Caco-2 (cell line): ENCODE results near the gene MARF1. TPM values are rescaled to one million over a fixed set of nuclear protein-coding genes. Genes with fewer than 3 reads are reported as not detected.

Source experiments
- BruUV-seq: library from RNA; stranded (reverse); fragments of 400-500 nt; replicated peaks from 2 replicates; lab custom pipeline; 2021; lab: Mats Ljungman, UMichigan
- CTCF ChIA-PET: fragments of 300-600 bp; sonication (Branson Sonifier 250); formaldehyde crosslinking; loops from one replicate; lab custom pipeline; 2022; ENCODE audit warnings: antibody characterized with exemption; lab: Charles Lee
- POLR2A ChIA-PET: fragments of 300-600 bp; sonication (Branson Sonifier 250); formaldehyde crosslinking; loops from one replicate; lab custom pipeline; 2022; ENCODE audit warnings: antibody characterized with exemption; lab: Charles Lee
- DNase-seq, 2 experiments: peaks; one replicate each; pipeline versions ENCODE4 v3.0.0 to v3.0.0-alpha.2; 2020 to 2022
- H3K27me3 ChIP-seq: replicated peaks from 2 replicates; pipeline ENCODE4 v1.6.0; 2011; ENCODE audit warnings: low read length; ENCODE audit not compliant: control insufficient read depth, insufficient read depth
- H3K36me3 ChIP-seq: 2 replicates; pipeline ENCODE4 v1.5.1; 2011; ENCODE audit warnings: low read length; ENCODE audit not compliant: control insufficient read depth, insufficient read depth
- H3K4me1 ChIP-seq: fragments of 250-450 bp; sonication (Bioruptor Pico); 2 replicates; pipeline ENCODE4 v1.5.1; 2020; ENCODE audit warnings: mild to moderate bottlenecking
- H3K4me3 ChIP-seq: 2 replicates; pipeline ENCODE4 v1.5.1; 2011; ENCODE audit warnings: low read depth, mild to moderate bottlenecking, control low read depth, low read length
- H3K9me3 ChIP-seq: fragments of 250-450 bp; sonication (Bioruptor Pico); 2 replicates; pipeline ENCODE4 v1.5.1; 2020; ENCODE audit warnings: mild to moderate bottlenecking, moderate library complexity
- H3K27ac Mint-ChIP-seq: one replicate; pipeline ENCODE4 v1.8.0; 2022; ENCODE audit warnings: mixed read lengths; ENCODE audit not compliant: unreplicated experiment
- H3K27me3 Mint-ChIP-seq: one replicate; pipeline ENCODE4 v1.8.0; 2022; ENCODE audit warnings: mixed read lengths; ENCODE audit not compliant: insufficient read depth, unreplicated experiment
- H3K36me3 Mint-ChIP-seq: one replicate; pipeline ENCODE4 v1.8.0; 2022; ENCODE audit warnings: mild to moderate bottlenecking, mixed read lengths; ENCODE audit not compliant: insufficient read depth, unreplicated experiment
- H3K4me1 Mint-ChIP-seq: one replicate; pipeline ENCODE4 v1.8.0; 2022; ENCODE audit warnings: low read depth, mixed read lengths; ENCODE audit not compliant: unreplicated experiment
- H3K4me3 Mint-ChIP-seq: one replicate; pipeline ENCODE4 v1.8.0; 2022; ENCODE audit warnings: mild to moderate bottlenecking, moderate library complexity, mixed read lengths; ENCODE audit not compliant: unreplicated experiment
- H3K9me3 Mint-ChIP-seq: one replicate; pipeline ENCODE4 v1.8.0; 2022; ENCODE audit warnings: mixed read lengths; ENCODE audit not compliant: unreplicated experiment
- CTCF ChIP-seq, 2 experiments: fragments of 200-600 bp in 1 of 2; IDR thresholded peaks; 1 replicate in 1 of 2; 2 replicates in 1 of 2; pipeline versions ENCODE4 v1.5.1 to v1.8.0; 2011 to 2022; ENCODE audit warnings: antibody characterized with exemption in 1 of 2, control low read depth in 1 of 2, inconsistent platforms in 1 of 2, low read depth in 1 of 2, low read length in 1 of 2, mild to moderate bottlenecking in 1 of 2, moderate library complexity in 1 of 2; ENCODE audit not compliant: insufficient read depth in 1 of 2, severe bottlenecking in 1 of 2, unreplicated experiment in 1 of 2
- intact Hi-C: fragments of 100-400 bp; cut with micrococcal nuclease; formaldehyde crosslinking; loops from one replicate; pipeline ENCODE4 v1.10.0; 2022; ENCODE audit not compliant: unreplicated experiment
- total RNA-seq: library from RNA; stranded (reverse); gene quantifications from 2 replicates; pipeline ENCODE4 v1.2.3, GENCODE V29; 2022

Gene MARF1
- total RNA-seq, 1 experiment from 2014 or later = 22.3 TPM

GRCh38 chr16:15636392-15636873 lies 6.5 kb downstream of the MARF1 start:
- BruUV-seq = no TSS peak
- Histone ChIP-seq H3K27me3 (no peaks in the 10 kb centered on the region), H3K4me1 (peaks cover 2% of the 10 kb centered on the region; the same call in 1 of the 2 replicates), H3K9me3 (no peaks in the 10 kb centered on the region), H3K4me3 (no peak overlapping the region), H3K36me3 (peaks cover 3% of the 10 kb centered on the region)
- no peak for DNase-seq
- no peak for TF ChIP-seq CTCF (IDR thresholded peaks at IDR 0.05; ENCODE audit: insufficient read depth in 1 of 2, low read depth in 1 of 2, low read length in 1 of 2, severe bottlenecking in 1 of 2, unreplicated experiment in 1 of 2)
- H3K36me3 Mint-ChIP-seq = peaks cover 22% of the 10 kb centered on the region
- intact Hi-C loops = no loop called here
- no peak overlapping the region for H3K27ac Mint-ChIP-seq
- no peaks in the 10 kb centered on the region for H3K4me1 Mint-ChIP-seq
- H3K9me3 Mint-ChIP-seq = no peaks in the 10 kb centered on the region
- POLR2A ChIA-PET = no interaction called here
- no peak overlapping the region for H3K4me3 Mint-ChIP-seq
- CTCF ChIA-PET = no interaction called here
- no peaks in the 10 kb centered on the region for H3K27me3 Mint-ChIP-seq

- ChIA-PET CTCF (no interaction called here), POLR2A (no interaction called here)
- peaks cover 22% of the 10 kb centered on the region for H3K36me3 Mint-ChIP-seq
- Histone ChIP-seq H3K36me3 (peaks cover 3% of the 10 kb centered on the region), H3K27me3 (no peaks in the 10 kb centered on the region), H3K9me3 (no peaks in the 10 kb centered on the region), H3K4me1 (no peaks in the 10 kb centered on the region), H3K4me3 (no peak overlapping the region)
- no peak for DNase-seq
- no peaks in the 10 kb centered on the region for H3K9me3 Mint-ChIP-seq
- intact Hi-C loops = no loop called here
- H3K4me1 Mint-ChIP-seq = no peaks in the 10 kb centered on the region
- no peak for TF ChIP-seq CTCF (IDR thresholded peaks at IDR 0.05; ENCODE audit: insufficient read depth in 1 of 2, low read depth in 1 of 2, low read length in 1 of 2, severe bottlenecking in 1 of 2, unreplicated experiment in 1 of 2)
- H3K4me3 Mint-ChIP-seq = no peak overlapping the region
- no TSS peak for BruUV-seq
- no peak overlapping the region for H3K27ac Mint-ChIP-seq
- no peaks in the 10 kb centered on the region for H3K27me3 Mint-ChIP-seq
Observed at GRCh38 chr16:15635926-15636325, 7.0 kb downstream of the MARF1 start.

- Mint-ChIP-seq H3K27ac (no peak overlapping the region), H3K27me3 (no peaks in the 10 kb centered on the region), H3K36me3 (peaks cover 10% of the 10 kb centered on the region), H3K4me1 (peaks cover 8% of the 10 kb centered on the region), H3K4me3 (no peak overlapping the region), H3K9me3 (no peaks in the 10 kb centered on the region)
- Histone ChIP-seq H3K4me3 (no peak overlapping the region), H3K27me3 (no peaks in the 10 kb centered on the region), H3K4me1 (peaks cover 13% of the 10 kb centered on the region), H3K36me3 (peaks cover 3% of the 10 kb centered on the region), H3K9me3 (no peaks in the 10 kb centered on the region)
- no peak for TF ChIP-seq CTCF (IDR thresholded peaks at IDR 0.05; ENCODE audit: insufficient read depth in 1 of 2, low read depth in 1 of 2, low read length in 1 of 2, severe bottlenecking in 1 of 2, unreplicated experiment in 1 of 2)
- intact Hi-C loops = no loop called here
- no TSS peak for BruUV-seq
- CTCF ChIA-PET = no interaction called here
- no peak for DNase-seq
- POLR2A ChIA-PET = no interaction called here
Observed at GRCh38 chr16:15631730-15632409, 11.1 kb downstream of the MARF1 start.
